Inflammatory macrophage (primary cell): ENCODE data around the gene TMEM54.

Source experiments
- DNase-seq, 2 donors: peaks; one replicate each; pipeline ENCODE4 v3.0.0-alpha.2; 2020 to 2022

Gene TMEM54

GRCh38 chr1:32878183-32878582, 23.0 kb downstream of the TMEM54 start:
- DNase-seq = no peak

DNA sequence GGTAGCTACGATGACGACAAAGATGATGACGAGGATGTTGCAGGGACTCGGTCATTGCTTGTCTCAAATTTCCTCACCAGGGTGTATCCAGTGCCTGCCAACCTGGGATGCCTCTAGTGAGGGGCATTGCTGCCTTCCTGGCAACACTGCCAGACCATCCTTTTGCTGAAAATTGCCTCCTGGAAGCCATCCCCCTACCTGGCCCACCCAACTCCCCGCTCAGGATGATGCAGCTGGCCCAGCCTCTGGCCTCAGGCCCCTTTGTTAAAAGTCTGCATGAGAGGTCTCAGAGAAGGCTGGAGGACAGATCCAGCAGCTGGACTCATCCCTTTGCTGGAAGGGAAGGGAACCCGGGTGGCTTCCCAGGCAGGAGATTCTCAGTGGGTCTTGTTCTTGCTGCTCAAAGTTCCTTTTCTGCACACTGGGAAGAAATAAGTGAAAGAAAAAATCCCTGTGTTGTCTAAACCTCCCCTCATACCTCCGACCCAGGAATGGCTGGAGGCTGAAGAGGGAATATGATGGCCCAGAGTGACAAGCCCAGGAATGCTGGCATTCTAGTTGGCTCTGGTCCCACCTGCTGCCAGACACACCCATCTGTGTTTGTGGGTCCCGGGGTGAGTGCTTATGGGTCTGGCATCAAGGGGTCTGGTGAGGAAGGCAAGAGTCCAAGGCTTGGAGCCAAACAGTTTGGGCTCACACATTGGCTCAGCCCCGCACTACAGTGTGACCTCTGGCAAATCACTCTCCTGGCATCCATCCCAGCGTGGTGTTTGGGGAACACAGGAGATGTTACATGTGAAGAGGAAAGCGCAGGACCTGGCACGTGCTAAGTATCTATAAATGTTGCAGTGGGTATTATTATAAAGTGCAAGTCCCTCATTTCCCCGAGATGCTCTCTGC, 23.7 kb downstream of the TMEM54 start:
- no peak for DNase-seq

DNA sequence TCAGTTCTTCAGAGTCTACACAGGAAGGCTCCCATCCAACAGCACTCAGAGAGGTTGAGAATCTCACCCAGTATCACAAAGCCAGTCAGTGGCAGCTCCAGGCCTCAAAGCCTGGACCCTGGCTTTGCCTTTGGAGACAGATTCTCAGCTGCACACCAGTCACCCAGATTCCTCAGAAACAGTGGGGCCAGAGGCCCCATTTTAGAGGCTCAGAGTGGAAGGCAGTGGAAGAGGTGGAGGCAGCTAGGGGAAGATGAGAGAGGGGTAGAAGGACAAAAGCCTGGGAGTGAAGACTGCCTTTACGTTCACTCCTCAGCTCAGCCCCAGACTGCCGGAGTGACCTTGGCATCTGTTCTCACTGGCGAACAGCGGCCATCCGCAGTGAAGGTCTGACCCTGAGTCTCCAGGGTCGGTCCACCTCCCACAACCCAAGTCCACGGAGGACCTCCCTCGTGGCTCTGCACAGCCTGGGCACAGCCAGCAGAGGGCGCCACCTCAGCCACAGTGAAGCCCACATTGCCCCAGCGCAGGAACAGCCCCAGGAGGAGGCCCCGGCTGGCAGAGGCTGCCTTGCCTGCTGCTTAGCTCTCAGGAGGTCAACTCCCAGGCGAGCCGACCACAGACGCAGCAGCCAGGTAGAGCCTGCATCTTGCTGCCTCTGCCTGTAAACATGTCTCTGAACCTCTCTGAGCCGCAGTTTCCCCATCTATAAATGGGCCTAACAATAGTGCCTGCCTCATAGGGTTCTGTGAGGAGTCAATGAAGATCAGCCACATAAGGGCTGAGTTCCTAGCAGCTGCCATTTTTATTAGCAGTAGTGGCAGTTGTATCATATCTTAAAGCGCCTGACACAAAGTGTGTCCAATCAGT, 24.6 kb downstream of the TMEM54 start:
- peak; percentile 46 to 66 for DNase-seq

DNA sequence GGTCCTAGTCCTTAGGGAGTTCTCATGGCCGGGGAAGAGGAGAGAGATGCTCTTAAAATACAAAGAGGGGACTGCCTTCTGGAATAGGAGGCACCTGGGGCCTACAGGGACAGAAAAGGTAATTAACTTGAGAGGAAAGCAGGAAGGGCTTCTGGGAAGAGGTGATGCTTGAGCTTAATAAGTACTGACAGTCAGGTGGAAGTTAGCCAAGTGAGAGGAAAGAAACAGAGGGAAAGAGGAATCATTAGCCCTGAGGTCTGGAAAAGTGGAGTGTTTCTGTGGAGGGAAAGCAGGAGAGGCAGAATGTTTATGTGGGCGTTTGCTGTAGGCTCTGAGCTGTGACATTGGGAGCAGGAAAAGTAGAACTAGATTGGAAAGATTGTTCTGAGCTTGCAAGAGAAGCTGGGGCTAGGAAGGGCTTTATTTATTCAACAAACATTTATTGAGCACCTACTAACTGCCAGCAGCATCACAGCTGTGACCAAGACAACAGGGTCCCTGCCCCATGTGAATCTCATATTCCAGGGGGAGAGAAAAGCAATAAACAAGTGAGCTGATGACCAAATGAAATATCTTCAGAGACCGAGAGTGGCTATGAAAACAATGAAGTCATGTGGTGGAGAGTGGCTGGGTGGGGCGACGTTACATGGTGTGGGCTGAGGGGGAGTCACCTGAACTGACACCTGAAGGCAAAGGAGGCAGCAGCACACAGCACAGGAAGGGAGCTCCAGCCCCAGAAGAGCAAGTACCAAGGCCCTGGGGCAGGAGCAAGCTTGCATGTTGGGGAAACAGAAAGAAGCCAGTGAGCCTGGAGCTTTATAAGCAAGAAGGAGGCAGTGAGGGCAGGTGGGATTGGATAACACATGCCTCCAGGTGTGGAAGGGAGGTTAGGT, 26.1 kb downstream of the TMEM54 start:
- DNase-seq = no peak

DNA sequence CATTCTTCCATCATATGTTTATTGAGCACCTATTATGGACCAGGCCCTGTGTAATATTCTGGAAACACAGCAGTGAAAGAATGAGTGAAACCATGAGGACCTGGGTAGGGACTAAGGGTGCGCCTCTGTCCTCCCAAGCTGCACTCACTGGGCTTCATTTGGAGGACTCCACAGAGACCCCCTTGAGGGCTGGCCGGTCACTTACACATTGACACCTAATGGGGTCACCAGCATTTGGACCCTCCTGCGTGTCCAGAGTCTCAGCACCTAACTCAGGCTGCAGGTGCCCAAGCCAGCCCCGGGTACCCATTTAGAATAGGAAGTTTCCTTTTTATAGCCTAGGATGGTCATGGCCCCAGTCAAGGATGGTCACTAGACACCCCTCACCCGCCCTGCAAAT, 27.7 kb downstream of the TMEM54 start:
- no peak for DNase-seq

GRCh38 chr1:32872192-32872460, 29.1 kb downstream of the TMEM54 start:
- no peak for DNase-seq

DNA sequence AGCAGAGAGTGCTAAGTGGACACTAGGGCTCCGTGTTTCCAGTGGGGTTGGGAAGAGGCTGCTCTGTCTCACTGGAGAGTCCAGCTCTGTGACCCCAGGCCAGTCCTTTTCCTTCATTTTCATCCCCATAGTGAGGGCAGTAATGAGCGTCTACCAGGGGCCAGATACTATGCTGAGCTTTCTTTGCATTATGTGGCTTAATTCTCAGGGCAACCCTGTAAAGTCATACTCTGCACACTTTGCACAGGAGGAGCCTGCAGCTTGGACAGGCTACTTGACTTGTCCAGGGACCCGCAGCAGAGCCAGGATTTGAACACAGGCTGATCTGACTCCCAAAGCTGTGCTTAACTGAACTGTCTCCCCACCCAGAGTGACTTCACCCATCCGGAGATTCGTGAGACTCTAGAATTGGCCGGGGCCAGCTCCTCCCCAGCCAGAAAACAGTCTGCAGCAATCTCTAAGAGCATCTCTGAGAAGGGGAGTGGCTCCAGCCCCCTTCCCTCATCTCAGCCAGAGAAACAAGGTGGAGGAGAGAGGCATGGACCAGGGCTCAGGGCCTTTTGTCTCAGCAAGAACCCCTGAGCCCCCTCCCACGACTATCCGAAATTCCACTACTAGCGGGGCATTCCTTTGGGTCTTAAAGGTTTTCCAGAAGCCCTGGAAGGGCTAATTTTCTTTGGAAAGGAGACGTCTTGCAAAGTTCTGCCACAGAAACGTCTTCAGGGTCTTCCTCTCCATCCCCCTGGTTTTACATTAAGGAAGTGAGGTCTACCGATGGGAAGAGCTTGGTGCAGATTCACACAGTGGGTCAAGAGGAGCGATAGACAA, 29.6 kb downstream of the TMEM54 start:
- DNase-seq = no peak

DNA sequence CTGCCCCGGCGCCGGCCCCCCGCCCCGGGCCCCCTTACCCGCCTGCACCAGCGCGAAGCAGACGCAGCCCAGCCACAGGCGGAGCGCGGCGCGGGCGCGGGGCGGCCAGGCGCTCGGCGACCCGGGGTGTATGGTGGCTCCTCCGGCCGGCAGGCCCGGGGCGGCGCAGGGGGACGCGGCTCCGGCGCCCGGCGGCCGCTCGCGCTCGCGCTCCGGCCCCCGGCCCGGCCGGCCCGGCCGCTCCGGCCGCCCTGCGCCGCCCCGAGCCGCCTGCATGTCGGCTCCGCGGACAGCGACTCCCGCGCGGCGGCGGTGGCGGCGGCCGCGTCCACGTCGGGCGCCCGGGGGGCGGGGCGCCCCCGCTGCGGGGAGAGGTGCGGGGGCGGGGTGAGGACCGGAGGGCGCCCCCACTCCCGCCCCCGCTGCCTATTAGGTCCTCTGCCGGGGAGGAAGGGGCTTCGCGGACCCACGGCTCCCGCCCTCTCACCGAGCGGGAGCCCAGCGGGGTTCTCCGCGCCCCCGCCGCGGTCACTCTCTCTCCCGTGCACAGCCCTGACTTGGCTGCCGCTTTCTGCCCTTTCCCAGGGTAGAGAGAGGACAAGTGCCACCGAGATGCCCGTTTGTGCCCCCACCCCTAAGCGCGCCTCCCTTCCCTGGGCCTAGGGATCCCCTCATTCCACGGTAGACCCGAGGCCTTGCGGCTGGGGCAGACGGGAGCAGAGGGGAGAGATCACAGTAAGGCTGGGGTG, 30.4 kb downstream of the TMEM54 start, which contains the start of gene FNDC5:
Gene FNDC5 (minus strand): TSS at position 298 of the 749 bp plus-strand sequence.
- no peak for DNase-seq

DNA sequence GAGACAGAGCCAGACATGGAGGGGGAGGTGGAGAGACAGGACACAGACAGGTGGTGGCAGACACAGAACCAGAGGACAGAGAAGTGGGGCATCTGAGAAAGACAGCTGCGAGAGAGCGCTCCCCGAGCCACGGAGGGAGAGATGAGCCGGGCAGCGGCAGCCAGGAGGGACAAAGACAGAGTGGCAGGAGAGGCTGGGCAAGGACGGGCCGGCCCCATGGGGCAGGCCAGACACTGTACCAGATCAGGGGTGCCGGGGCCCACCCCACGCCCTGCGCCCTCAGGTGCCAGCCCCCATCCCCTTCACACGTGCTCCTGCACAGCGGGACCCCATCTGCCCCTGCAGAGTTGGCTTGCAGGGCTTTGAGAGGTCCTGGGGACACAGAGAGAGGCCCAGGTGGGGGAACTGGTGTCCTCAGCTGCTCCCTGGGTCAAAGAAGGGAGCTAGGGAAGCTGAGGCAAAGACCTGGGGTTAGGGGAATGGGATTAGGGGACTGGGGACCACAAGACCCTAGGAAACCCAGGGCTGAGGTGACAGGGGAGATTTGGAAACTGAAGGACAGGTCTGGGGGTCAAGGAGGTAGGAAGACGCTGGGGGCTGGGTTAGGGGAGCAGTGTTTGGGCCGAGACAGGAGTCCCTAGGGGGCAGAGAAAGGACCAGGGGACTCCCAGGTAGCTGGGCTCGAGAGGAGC, 31.1 kb downstream of the TMEM54 start:
- no peak for DNase-seq

DNA sequence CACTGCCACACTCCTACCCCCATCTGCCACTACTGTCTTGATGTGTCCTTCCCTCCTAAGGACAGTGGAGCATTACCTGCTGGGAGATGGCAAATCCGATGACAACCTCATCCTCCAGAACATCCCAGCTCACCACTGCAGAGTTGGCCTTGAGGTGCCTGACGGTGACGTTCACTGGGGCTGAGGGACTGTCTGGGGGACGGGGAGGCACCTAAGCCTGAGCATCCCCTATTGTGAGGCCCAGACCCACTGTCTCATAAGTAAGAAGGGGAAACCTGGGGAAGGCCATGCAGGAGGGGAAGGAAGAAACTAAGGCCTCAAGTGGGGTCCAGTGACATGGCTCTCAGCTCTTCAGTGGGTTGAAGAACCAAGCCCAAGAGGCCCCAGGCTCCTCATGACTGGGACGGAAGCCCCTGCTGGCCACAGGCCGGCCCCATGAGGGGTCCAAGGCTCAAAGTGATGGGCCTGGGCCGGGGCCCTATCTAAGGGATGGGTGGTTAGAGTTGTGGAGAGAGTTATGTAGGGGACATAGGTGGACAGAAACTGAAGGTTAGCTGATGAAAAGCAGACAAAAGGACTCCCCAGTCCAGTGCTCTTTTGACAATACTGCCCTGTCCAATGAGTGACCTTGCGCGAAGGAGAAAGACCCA, 32.3 kb downstream of the TMEM54 start:
- DNase-seq = no peak

DNA sequence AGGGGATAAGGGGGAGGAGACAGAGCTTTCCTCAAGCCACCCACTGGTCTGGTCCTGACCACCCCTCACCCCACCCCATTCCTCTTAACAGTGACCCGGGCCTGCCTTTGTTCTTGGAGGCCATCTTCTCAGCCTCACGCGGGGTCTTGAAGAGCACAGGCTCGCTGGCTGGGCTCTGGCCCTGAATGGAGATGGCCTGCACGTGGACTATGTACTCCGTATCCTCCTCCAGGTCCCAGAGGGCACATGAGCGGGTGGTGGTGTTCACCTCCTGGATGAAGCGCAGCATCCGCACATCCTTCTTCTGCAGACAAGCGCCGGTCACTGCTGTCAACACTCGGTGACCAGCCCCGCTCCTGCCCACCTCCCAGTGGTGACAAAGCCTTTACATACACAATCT, 33.1 kb downstream of the TMEM54 start:
- no peak for DNase-seq

GRCh38 chr1:32867671-32868070, 33.5 kb downstream of the TMEM54 start:
- DNase-seq = no peak

- DNase-seq = no peak
These were observed 34.0 kb downstream of the TMEM54 start for GRCh38 chr1:32867151-32867550.

DNA sequence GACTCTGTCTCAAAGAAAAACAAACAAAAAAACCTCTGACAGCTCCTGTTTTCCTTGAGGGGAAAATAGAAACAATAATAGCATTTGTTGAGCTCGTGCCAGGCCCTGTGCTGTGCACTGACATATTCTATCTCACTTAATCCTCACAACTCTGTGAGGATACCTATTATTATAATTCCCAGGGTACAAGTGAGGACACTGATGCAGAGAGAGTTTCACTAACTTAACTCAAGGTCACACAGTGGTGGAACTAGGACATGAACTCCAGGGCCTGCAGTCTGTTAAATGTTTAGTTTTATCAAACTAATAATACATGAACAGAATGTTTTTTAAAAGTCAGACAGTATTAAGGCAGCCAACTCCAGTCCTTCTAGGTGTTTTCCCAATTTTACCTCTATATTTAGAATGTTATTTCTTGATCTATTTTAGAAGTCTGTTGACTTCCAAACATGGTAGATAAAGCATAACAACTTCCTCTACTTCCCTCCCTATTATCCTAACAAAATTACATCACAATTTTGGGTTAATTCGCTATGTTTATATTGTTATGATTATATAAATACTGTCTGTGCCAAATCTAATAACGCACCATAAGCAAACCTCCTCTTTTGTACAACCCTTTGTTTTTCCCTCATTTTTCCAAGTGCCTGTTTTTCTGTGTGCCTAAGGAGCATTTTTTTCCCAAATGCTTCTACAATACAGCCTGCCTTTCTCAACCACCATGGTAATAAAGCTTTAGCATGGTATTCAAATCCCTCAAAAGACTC, 35.4 kb downstream of the TMEM54 start:
- DNase-seq = no peak

DNA sequence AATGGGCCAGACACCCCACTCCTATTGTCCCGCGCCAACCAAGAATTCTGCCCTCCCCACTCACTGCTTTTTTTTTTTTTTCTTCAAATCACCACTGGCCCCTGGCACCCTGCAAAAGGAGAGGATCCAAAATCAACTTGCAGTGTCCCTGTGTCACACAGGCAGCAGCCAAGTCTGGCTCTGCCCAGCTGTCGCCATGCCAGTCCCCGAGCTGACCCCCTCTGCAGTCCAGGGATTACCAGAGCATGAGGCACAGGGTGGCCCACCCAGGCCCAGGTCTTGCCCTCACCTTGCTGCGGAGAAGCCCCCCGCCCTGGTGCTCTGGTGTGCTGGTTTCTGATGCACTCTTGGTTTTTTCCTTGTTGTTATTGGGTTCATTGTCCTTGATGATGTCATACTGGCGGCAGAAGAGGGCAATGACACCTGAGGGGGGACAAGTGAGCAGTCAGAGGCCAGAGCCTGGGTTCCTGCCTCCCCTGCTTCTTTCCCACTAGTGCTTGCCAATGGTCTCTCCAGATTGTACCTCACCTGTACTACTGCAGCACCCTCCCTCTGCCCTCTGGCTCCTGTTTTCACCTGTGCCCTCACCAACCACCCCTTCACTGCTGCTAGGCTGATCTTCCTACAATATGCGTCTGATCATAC, 36.7 kb downstream of the TMEM54 start:
- no peak for DNase-seq

- no peak for DNase-seq
These were observed 37.3 kb downstream of the TMEM54 start for GRCh38 chr1:32863881-32864245.

DNA sequence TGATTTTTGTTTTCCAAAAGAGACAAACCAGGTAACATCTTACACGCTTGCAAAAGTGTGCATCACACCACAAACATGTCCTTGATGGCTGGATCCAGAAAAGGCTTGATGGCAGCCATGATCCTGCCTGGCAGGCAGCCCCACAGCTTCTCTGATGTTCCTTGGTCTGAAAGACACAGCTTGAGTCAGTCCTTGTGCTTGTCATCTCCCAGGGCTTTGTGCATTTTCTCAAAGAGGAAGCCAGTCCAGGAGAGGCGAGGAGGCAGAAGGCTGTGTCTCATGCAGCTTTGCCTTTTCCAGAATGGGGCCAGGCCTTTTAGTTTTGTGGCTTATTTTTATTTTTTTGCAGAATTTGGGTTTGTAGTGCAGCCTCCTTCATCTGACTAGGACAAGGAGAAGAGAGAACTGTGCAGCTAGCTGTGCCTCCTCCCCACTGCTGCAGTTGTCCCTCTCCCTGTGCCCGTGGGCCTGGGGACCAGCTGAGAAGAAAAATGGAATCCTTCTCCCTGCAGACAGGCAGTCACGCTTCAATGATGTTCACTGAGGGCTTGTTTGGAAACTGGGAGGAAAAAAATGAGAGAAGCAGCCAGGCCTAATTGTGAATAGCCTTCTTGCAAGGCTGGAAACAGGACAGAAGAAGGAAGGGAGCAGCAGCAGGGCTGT, 37.8 kb downstream of the TMEM54 start:
- peak in 1 of 2 donors; percentile 52 for DNase-seq
